PFSK-1 (cell line): ENCODE data around the gene SERPINF2.

Experiments
- POLR2AphosphoS5 ChIP-seq: IDR thresholded peaks from 2 replicates; pipeline ENCODE4 v1.6.1; 2012; ENCODE audit warnings: low read depth, mild to moderate bottlenecking, control low read depth, low read length, moderate library complexity
- REST ChIP-seq, 2 experiments: IDR thresholded peaks; 2 replicates each; pipeline versions ENCODE4 v1.6.1 to v1.8.0; 2011 to 2012; ENCODE audit warnings: low read depth in 2 of 2, low read length in 2 of 2, control low read depth in 1 of 2, inconsistent platforms in 1 of 2, mild to moderate bottlenecking in 1 of 2, moderate library complexity in 1 of 2; ENCODE audit not compliant: insufficient read depth in 1 of 2
- SIN3A ChIP-seq: IDR thresholded peaks from 2 replicates; pipeline ENCODE4 v1.6.1; 2012; ENCODE audit warnings: mild to moderate bottlenecking, low read length, moderate library complexity, borderline replicate concordance; ENCODE audit not compliant: insufficient read depth
- TAF1 ChIP-seq: IDR thresholded peaks from 2 replicates; pipeline ENCODE4 v1.6.1; 2012; ENCODE audit warnings: low read length, control low read depth, borderline replicate concordance; ENCODE audit not compliant: insufficient read depth

GRCh38 chr17:1729966-1730325 is 12.7 kb upstream of the SERPINF2 start:
- TF ChIP-seq POLR2AphosphoS5 (no peak), TAF1 (no peak), REST (IDR thresholded peaks at IDR 0.05; ENCODE audit: insufficient read depth in 1 of 2, low read depth in 2 of 2, low read length in 2 of 2) (no peak), SIN3A (no peak)
